Stromal cell of bone marrow (primary cell): ENCODE data around the gene HLF.

Experiments
- DNase-seq: peaks from one replicate; pipeline ENCODE4 v3.0.0-alpha.2; 2012; ENCODE audit warnings: low read depth

The HLF gene

GRCh38 chr17:55264645-55265298, at the start of gene HLF:
TSS of gene HLF (plus strand) at chr17:55264960. CDS start at chr17:55265485, 525 bp downstream.
- DNase-seq = peak; percentile 40

- no peak for DNase-seq
These were observed 49.0 kb upstream of the HLF start for GRCh38 chr17:55215711-55216110.

GRCh38 chr17:55216888-55217287, 47.9 kb upstream of the HLF start:
- no peak for DNase-seq

- DNase-seq = no peak
These were observed 45.3 kb upstream of the HLF start for GRCh38 chr17:55219459-55219858.

GRCh38 chr17:55219934-55220333, 44.8 kb upstream of the HLF start:
- DNase-seq = no peak

GRCh38 chr17:55223524-55223923, 41.2 kb upstream of the HLF start:
- no peak for DNase-seq

GRCh38 chr17:55224746-55225145, 40.0 kb upstream of the HLF start:
- no peak for DNase-seq

GRCh38 chr17:55225237-55225636, 39.5 kb upstream of the HLF start:
- no peak for DNase-seq

- no peak for DNase-seq
These were observed 36.0 kb upstream of the HLF start for GRCh38 chr17:55228683-55229192.

- no peak for DNase-seq
These were observed 35.5 kb upstream of the HLF start for GRCh38 chr17:55229276-55229675.

- DNase-seq = no peak
These were observed 34.0 kb upstream of the HLF start for GRCh38 chr17:55230716-55231115.

- no peak for DNase-seq
These were observed 30.9 kb upstream of the HLF start for GRCh38 chr17:55233840-55234239.

GRCh38 chr17:55236316-55236715, 28.4 kb upstream of the HLF start:
- no peak for DNase-seq

- no peak for DNase-seq
These were observed 27.5 kb upstream of the HLF start for GRCh38 chr17:55237268-55237667.

GRCh38 chr17:55237841-55238178, 26.9 kb upstream of the HLF start:
- DNase-seq = no peak

- DNase-seq = peak; percentile 78
These were observed 26.4 kb upstream of the HLF start for GRCh38 chr17:55238179-55238930.

GRCh38 chr17:55238931-55239297, 25.8 kb upstream of the HLF start:
- DNase-seq = no peak

GRCh38 chr17:55241097-55241496, 23.7 kb upstream of the HLF start:
- no peak for DNase-seq

- DNase-seq = no peak
These were observed 22.3 kb upstream of the HLF start for GRCh38 chr17:55242476-55242875.

- no peak for DNase-seq
These were observed 18.8 kb upstream of the HLF start for GRCh38 chr17:55245986-55246385.

- DNase-seq = no peak
These were observed 18.2 kb upstream of the HLF start for GRCh38 chr17:55246583-55246982.

GRCh38 chr17:55248077-55248476, 16.7 kb upstream of the HLF start:
- no peak for DNase-seq

- no peak for DNase-seq
These were observed 14.9 kb upstream of the HLF start for GRCh38 chr17:55249861-55250260.

GRCh38 chr17:55254375-55254774, 10.4 kb upstream of the HLF start:
- no peak for DNase-seq
